HG02973 (cell line): ENCODE data around the gene MAPK1.
"Not testable (repeated sequence)": the region's sequence is repeated elsewhere in the genome, so short reads cannot be mapped to it uniquely, and the experiment has no call there.

Experiments
- ATAC-seq: cut with Tn5 transposase; IDR thresholded peaks from one replicate; pipeline ENCODE4 v1.9.1; 2021; ENCODE audit warnings: moderate library complexity; ENCODE audit not compliant: unreplicated experiment

Gene MAPK1

DNA sequence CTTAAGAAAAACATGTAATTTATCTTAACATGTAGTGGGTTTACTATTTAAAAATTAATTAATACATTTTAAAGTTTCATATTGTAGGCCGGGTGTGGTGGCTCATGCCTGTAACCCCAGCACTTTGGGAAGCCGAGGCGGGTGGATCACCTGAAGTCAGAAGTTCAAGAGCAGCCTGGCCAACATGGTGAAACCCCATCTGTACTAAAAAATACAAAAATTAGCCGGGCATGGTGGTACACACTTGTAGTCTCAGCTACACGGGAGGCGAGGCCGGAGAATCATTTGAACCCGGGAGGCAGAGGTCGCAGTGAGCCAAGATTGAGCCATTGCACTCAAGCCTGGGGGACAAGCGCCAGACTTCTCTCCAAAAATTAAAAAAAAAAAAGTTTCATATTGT is 73.7 kb downstream of the MAPK1 start:
- ATAC-seq: not testable (repeated sequence)

GRCh38 chr22:21791635-21792625 is 75.5 kb downstream of the MAPK1 start:
- ATAC-seq: peak; percentile 67

DNA sequence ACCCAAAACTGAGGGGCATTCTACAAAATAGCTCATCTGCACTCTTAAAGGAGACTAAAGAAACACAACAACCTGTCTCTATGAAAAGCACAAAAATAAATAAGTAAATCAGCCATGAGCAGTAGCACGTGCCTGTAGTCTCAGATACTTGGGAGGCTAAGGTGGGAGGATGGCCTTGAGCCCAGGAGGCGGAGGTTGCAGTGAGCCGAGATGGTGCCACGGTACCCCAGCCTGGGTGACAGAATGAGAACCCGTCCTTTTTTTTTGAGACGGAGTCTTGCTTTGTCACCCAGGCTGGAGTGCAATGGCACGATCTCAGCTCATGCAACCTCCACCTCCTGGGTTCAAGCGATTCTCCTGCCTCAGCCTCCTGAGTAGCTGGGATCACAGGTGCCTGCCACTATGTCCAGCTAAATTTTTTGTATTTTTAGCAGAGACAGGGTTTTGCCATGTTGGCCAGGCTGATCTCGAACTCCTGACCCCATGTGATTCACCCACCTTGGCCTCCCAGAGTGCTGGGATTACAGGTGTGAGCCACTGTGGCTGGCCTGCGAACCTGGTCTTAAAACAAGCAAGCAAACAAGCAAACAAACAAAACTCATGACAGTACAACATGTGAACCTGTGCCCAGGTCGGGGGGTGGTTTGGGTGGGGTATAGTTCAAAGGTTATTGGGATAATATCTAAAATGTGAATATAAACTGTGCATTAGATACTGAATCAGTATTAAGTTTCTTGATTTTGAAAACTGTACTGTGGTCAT is 76.4 kb downstream of the MAPK1 start:
- not testable (repeated sequence) for ATAC-seq

GRCh38 chr22:21790359-21790758 is 77.1 kb downstream of the MAPK1 start:
- ATAC-seq: no peak

GRCh38 chr22:21787565-21787964 is 79.9 kb downstream of the MAPK1 start:
- not testable (repeated sequence) for ATAC-seq

- no peak for ATAC-seq
Measured at GRCh38 chr22:21780259-21780658, 87.2 kb downstream of the MAPK1 start.

DNA sequence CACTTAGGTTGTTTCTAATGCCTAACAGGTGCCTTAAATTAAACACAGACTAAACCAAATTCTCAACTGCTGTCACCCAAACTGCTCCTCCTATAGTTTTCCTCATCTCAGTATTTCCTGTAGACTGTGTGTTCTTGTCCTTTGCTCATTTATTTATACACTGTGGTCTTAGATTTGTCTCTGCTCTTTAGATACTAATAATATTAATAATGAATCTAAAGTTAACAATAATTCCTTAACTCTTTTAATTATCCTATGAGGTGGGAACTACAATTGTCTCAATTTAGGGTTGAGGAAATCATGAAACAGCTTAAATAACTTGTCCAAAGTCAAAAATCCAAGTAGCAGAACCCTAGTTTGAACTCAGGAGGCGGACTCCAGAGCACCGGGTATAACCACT is 88.0 kb downstream of the MAPK1 start:
- no peak for ATAC-seq

DNA sequence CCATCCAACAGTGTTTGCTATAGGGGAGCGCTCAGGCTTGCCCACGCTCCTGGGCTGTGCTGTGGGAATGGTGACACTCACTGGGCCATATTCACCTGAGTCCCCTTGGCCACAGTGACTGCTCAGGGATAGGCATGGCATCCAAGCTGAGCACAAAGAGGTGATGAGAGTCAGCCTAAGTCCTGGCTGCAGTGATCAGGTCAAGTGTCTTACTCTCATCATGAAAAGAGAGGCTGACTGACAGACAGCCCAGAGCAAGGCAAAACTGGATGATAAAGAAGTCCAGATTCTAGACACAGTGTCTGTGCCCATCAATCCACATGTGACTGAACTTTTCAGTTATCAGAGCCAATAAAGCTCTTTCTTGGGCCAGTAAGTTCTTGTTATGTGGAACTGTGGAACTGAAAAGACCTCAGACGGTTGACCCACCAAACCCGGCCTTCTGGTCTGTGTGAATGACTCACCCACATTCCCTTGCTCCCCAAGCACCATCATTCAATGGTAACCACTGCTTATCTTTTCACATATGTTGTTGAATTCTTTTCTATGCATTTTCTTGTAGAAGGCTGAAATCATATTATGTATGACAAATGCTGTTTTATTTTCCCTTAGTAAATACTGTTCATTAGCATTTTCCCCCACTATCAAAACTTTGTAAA is 88.6 kb downstream of the MAPK1 start:
- ATAC-seq: no peak

- no peak for ATAC-seq
Measured at GRCh38 chr22:21771631-21771976, 95.8 kb downstream of the MAPK1 start.

DNA sequence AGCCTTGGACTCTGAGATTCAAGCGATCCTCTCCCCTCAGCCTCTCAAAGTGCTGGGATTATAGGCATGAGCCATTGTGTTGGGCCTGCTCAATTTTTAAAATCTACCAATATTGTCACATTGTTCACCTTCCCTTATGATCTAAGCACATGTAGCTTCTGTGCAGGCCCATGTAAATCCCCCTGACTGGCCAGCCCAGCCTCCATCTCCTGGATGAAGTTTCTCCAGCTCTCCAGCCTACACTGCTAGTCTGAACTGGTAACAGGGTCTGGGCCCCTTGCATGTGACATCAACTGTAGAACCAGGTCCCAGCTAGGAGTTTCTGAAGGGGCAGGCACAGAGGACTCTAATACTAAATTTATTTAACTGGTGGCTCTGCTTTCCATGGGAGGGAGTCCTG is 99.0 kb downstream of the MAPK1 start:
- no peak for ATAC-seq

GRCh38 chr22:21766691-21767462 is 100.6 kb downstream of the MAPK1 start:
- peak; percentile 45 for ATAC-seq

- ATAC-seq: no peak
Measured at GRCh38 chr22:21765909-21766529, 101.4 kb downstream of the MAPK1 start.

GRCh38 chr22:21764038-21764804 is 103.2 kb downstream of the MAPK1 start:
- no peak for ATAC-seq

DNA sequence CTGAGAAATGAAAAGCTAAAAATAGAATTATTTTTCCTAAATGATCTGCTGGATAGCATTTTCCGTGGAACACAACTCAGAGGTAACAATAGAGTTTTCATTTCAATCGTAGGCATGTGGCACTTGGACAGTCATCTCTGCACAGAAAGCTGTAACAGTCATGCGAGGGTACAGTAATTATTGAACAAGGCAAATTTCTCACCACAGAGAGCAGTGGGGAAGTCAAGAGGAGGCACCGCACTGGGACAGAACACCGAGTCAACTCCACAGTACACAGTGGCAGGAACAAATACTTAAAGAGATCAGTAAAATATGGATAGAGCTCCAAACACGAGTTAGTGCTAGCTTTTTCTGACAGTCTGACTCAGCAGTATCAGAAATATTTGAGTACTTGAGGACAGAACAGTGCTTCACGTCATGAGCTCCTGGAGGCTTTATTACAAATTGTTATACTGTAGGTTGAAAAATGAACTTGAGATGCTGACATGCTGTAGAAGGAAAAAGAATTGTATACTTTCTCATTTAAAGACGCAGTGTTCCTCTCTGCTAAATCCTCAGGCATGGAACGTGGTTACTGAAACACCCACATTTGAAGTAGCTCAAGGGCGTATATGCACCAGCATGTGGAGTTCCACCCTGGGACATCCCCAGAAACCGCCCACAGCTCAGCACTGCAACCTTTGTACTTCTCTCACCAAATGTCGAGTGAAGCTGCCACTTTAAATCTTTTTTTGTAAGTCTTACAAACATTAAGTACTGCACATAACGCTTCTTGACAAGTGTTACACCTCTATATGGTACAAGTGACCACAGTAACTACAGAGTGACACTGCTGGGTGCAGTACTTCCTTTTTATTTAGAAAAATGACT is 104.5 kb downstream of the MAPK1 start:
- peak; percentile 49 for ATAC-seq

- ATAC-seq: no peak
Measured at GRCh38 chr22:21761994-21762680, 105.3 kb downstream of the MAPK1 start.

DNA sequence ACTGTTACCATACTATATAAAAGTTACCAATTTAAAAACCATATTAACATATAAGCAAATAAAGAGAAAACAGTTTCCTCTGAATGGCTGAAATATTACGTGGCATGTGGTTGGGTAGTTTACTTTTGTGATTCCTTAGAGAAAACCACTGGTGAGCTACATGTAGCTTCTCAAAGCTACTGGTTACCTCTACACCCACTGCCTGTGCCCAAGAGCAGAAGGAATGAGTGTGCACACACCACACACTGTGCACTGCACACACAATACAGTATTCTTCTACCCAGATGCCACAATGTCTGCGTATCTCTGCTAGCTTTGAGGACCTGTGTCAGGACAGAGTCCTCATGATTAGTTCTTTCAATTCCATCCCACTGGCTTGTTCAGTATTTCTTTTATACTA is 106.4 kb downstream of the MAPK1 start:
- ATAC-seq: no peak

DNA sequence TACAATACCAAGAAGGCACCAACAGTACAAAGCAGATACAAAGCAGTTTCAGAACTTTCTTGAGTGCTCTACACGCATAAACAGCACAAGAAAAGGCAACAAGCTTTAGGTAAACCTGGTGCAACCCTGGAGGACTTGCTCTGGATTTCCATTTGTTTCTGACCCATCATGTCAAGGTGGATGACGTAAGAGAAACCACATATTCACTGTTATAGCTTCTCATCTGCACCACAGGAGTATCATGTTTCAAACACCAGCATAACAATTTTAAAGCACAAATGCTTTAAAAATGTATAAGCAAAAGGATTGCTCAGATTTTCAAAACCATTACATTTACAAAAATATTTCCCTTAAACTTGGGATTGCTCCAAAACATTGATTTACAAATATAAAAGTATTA is 106.8 kb downstream of the MAPK1 start:
- ATAC-seq: no peak
